Measurements from ENCODE around the gene FAM72C. TPM values are rescaled to one million over a fixed set of nuclear protein-coding genes. Genes with fewer than 3 reads are reported as not detected.
"Not testable (repeated sequence)": the region's sequence is repeated elsewhere in the genome, so short reads cannot be mapped to it uniquely, and the experiment has no call there.

FAM72C gene
- total RNA-seq (1 to 10 TPM; 4.1 to 5.3 TPM), polyA plus RNA-seq (not detected)

DNA sequence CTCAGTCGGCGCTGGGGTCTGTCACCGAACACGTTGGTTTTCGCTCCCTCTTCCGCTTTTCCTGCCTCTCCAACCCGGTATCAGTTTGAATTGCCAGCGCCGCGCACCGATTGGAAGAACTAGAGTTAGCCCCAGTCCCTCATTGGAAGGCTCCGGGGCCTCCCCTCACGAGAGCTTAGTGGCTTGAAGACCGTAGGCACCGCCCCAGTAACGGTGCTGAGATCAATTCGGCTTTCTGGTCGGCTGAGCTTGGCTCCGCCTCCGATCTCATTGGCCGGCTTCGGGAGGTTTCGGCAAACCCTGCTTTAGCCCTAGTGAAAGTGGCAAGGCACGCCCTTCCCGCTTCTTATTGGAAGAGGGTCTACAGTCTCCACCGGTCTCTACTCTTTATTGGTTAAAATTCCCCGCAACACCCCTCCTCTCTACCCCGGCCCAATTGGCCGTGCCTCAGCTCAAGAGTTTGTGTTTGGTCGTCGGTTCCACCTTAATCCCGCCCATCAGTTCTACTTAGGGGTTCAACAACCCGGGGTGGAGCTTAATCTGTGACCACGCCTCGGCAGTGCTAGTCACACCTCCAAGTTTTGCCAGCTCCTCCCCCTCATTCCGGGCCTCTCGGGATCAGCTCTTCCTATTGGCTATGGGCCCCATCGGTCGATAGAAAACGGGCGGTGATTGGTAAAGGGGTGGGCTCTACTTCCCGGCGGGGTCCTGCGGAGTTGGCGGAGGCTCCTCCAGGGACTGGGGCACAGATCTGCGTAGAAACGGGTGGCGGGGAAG, at the start of gene FAM72C:
FAM72C (minus strand) TSS at position 63 of the 777 bp plus-strand sequence. CDS start 845 bp downstream, outside the sequence.
- H3K27ac Mint-ChIP-seq; H3K4me1 ChIP-seq (ENCODE audit: insufficient read depth, low read length); H3K36me3 ChIP-seq (ENCODE audit: insufficient read depth, low read length); H3K27me3 ChIP-seq (ENCODE audit: insufficient read depth, low read length, poor library complexity, severe bottlenecking); H3K9me3 ChIP-seq (ENCODE audit: low read length); H3K4me1 Mint-ChIP-seq; H3K27ac ChIP-seq (ENCODE audit: low read depth, low read length); DNase-seq; POLR2A ChIA-PET; H3K4me3 ChIP-seq (ENCODE audit: low read length); H3K4me3 Mint-ChIP-seq; H3K27me3 Mint-ChIP-seq; CTCF ChIA-PET; H3K36me3 Mint-ChIP-seq; H3K9me3 Mint-ChIP-seq: not testable (repeated sequence)

DNA sequence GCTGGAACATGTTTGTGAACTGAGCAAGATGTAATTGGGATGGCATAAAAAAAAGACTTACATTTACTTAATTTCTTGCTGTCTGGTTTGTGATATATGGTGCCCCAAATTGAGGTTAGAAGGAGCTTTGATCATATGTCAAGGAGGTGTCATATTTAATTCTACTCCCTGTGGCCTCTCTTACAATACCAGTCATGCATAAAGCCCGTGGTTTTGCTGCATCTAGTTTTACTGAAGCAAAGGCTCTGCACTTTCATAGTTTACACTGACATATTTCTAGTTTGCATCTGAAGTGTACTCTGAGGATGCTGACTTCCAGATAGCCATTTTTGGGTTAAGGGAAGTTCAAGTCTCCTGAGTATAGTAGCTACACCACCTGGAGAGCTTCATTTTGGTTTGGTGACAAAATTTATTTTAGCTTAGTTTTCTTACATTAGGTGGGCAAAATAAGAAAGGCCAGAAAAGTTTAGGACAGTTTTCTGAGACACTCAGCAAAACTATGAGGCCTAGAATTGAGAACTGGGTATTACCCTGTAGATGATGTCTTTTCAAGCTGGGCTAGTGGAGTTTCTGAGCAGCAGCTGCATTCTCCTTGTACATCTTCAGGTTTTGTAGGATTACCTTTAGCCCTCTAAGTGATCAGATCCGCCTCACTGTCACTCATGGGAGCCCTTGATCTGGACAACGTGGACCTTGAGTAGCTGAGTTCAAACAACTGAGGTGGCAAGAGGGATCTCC, 48.4 kb upstream of the FAM72C start:
- not testable (repeated sequence) for H3K9me3 Mint-ChIP-seq

DNA sequence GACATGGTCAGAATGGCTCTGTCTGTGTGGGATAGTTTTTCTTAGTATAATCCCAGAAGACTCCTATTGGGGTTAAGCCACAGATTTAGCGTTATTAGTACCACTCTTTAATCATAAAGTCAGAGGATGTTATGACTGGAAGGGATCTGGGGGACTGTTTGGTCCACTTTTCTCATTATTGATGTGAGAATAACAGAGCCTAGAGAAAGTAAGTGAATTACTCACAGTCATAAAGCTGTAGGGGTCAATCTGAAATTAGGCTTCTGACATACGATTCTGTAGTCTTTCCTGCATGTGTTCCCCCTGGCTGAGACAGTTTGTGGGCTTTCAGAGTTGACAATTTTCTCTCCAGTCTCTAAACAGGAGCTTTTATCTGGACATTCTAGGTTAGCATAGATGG, 47.3 kb upstream of the FAM72C start:
- POLR2A ChIA-PET; H3K9me3 Mint-ChIP-seq; H3K36me3 Mint-ChIP-seq; H3K27ac ChIP-seq (ENCODE audit: low read depth, low read length); H3K4me1 ChIP-seq (ENCODE audit: insufficient read depth, low read length); H3K4me3 ChIP-seq (ENCODE audit: low read length); H3K27me3 Mint-ChIP-seq; CTCF ChIA-PET; H3K9me3 ChIP-seq (ENCODE audit: low read length); H3K27ac Mint-ChIP-seq; H3K27me3 ChIP-seq (ENCODE audit: insufficient read depth, low read length, poor library complexity, severe bottlenecking); H3K4me1 Mint-ChIP-seq; H3K36me3 ChIP-seq (ENCODE audit: insufficient read depth, low read length); DNase-seq; H3K4me3 Mint-ChIP-seq: not testable (repeated sequence)

More for the DNA sequence above, 48.4 kb upstream of the FAM72C start:
- H3K36me3 ChIP-seq (ENCODE audit: insufficient read depth, low read length); POLR2A ChIA-PET; H3K27ac Mint-ChIP-seq; H3K4me1 Mint-ChIP-seq; DNase-seq; H3K9me3 ChIP-seq (ENCODE audit: low read length); H3K27me3 Mint-ChIP-seq; H3K36me3 Mint-ChIP-seq; CTCF ChIA-PET; H3K27me3 ChIP-seq (ENCODE audit: insufficient read depth, low read length, poor library complexity, severe bottlenecking); H3K4me3 ChIP-seq (ENCODE audit: low read length); H3K4me3 Mint-ChIP-seq; H3K27ac ChIP-seq (ENCODE audit: low read depth, low read length); H3K4me1 ChIP-seq (ENCODE audit: insufficient read depth, low read length): not testable (repeated sequence)

DNA sequence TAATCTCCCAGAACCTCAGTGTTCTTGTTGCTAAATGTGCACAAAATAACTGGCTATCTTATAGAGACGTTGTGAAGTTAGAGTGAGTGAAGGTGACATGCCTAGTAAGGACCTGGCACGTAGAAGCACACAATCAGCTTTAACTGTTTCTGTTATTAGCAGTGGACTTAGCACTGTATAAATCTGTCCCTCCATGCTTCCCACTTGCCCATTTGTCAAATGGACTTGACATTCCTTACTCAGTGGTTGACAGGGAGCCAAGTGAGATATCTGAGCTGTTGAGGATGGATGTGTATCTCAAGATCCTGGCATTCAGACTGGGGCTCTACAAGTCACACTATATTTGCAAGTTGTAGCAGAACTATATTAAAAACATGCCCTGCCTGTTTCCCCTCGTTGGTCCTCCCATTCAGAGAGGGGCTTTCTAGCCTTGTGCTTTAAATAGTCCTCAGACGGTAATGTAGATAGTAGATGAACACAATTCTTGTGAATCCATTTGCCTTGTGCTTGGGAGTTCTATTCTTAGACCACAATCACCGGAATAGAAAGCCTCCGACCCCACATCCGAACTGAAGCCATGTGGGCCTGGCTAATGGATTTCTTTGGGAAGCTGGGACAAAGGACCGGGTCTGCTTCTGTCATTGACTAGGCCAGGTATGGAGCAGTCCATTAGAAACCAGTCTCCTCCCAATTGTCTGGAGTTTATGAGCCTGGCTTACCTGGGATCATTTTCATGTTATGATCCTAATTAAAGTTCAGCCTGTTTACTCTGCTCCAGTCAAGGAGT, 43.6 kb upstream of the FAM72C start:
- H3K27ac Mint-ChIP-seq; H3K9me3 Mint-ChIP-seq; H3K9me3 ChIP-seq (ENCODE audit: low read length); H3K4me3 Mint-ChIP-seq; H3K27ac ChIP-seq (ENCODE audit: low read depth, low read length); H3K4me1 Mint-ChIP-seq; H3K36me3 ChIP-seq (ENCODE audit: insufficient read depth, low read length); H3K27me3 ChIP-seq (ENCODE audit: insufficient read depth, low read length, poor library complexity, severe bottlenecking); H3K4me3 ChIP-seq (ENCODE audit: low read length); H3K4me1 ChIP-seq (ENCODE audit: insufficient read depth, low read length); H3K27me3 Mint-ChIP-seq; POLR2A ChIA-PET; CTCF ChIA-PET; DNase-seq; H3K36me3 Mint-ChIP-seq: not testable (repeated sequence)

DNA sequence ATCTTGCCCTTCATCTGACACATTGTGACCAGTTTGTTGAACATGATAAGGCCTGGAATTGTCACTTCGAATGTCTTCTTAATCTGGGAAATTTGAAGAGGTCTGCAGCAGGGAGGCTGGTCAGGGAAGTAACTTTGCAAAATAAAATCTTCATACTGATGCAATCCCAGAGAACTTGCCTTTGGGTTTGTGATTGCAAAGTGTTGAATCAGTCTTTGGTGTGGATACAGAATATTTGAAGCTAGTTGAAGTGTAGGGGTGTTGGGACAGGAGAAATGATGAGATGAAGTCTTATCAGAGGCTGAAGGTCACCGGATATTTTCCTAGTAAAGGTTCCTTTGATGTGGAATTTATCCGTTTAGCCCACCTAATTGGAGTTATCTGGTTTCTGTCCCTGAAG, 42.7 kb upstream of the FAM72C start:
- H3K27me3 Mint-ChIP-seq; H3K27me3 ChIP-seq (ENCODE audit: insufficient read depth, low read length, poor library complexity, severe bottlenecking); H3K36me3 Mint-ChIP-seq; DNase-seq; H3K4me1 Mint-ChIP-seq; H3K27ac Mint-ChIP-seq; H3K36me3 ChIP-seq (ENCODE audit: insufficient read depth, low read length); H3K27ac ChIP-seq (ENCODE audit: low read depth, low read length); H3K4me1 ChIP-seq (ENCODE audit: insufficient read depth, low read length); H3K4me3 Mint-ChIP-seq; POLR2A ChIA-PET; CTCF ChIA-PET; H3K9me3 Mint-ChIP-seq; H3K4me3 ChIP-seq (ENCODE audit: low read length); H3K9me3 ChIP-seq (ENCODE audit: low read length): not testable (repeated sequence)

DNA sequence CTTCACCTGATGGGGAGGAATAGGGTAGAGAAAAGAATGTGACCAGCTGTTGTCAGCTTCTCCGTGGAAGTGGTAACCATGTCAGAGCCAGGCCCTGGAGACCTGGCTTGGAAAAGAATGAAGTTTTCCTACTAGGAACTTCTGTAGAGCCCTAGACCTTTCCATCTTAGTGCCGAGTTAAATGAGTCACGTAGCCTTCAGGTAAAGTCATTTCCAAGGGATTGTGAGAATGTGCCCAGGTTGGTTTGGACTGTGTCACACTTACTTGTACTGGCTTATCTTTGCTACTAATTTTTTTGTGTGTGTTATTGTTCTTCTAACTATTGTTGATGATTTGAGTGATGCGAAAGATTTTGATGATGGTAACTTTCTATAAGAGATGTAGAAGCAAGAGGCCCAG, 42.3 kb upstream of the FAM72C start:
- H3K4me1 ChIP-seq (ENCODE audit: insufficient read depth, low read length); H3K9me3 Mint-ChIP-seq; H3K27me3 Mint-ChIP-seq; H3K27ac Mint-ChIP-seq; CTCF ChIA-PET; H3K4me3 Mint-ChIP-seq; H3K36me3 ChIP-seq (ENCODE audit: insufficient read depth, low read length); DNase-seq; H3K9me3 ChIP-seq (ENCODE audit: low read length); H3K27me3 ChIP-seq (ENCODE audit: insufficient read depth, low read length, poor library complexity, severe bottlenecking); H3K36me3 Mint-ChIP-seq; H3K27ac ChIP-seq (ENCODE audit: low read depth, low read length); H3K4me1 Mint-ChIP-seq; H3K4me3 ChIP-seq (ENCODE audit: low read length); POLR2A ChIA-PET: not testable (repeated sequence)

DNA sequence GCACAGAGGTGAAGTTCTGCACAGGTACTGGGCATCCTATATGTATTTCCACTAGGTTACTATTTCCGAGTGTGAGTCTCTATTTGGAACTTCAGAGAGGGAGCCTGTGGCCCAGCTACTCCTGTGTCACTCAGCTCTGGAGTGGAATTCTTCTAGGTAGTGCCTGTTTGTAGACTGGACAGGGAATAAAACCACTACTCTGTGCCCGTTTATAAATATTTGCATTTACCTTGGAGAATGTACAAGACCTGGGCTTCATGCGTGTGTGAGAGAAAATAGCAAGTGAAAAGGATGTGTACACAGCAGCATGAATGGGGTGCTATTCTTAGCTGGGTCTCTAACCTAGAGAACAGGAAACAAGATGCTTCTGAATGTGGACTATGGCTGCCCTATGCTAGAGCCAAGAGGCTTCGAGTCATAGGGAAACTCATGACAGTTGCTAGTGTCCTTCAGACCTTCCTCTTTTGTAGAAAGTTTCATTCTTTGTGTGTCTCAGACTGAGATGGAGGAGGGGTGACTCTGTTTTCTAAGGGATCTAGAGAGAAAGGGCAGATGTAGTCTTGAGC, 40.5 kb upstream of the FAM72C start:
- H3K27me3 ChIP-seq (ENCODE audit: insufficient read depth, low read length, poor library complexity, severe bottlenecking); H3K27ac Mint-ChIP-seq; POLR2A ChIA-PET; H3K4me3 Mint-ChIP-seq; H3K27me3 Mint-ChIP-seq; H3K27ac ChIP-seq (ENCODE audit: low read depth, low read length); H3K36me3 ChIP-seq (ENCODE audit: insufficient read depth, low read length); H3K4me3 ChIP-seq (ENCODE audit: low read length); H3K4me1 ChIP-seq (ENCODE audit: insufficient read depth, low read length); DNase-seq; H3K9me3 ChIP-seq (ENCODE audit: low read length); H3K36me3 Mint-ChIP-seq; H3K9me3 Mint-ChIP-seq; H3K4me1 Mint-ChIP-seq; CTCF ChIA-PET: not testable (repeated sequence)

DNA sequence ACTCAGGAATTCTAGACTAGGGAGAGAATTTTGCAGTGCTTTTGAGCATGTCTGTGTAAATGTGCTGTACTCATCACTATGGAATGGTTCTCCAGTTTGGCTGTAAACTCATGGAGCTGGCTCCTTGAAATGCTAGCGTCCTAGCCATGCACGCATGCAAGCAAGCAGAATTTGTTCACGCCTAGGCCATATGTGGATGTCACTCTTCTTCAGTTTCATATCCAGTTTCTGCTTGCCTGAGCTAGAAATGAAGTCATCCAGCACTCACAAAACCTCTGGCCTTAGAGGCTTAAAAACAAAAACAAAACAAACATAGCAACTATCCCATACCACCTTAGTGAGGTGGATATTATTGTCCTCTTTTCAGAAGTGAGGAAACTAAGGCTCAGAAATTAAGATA, 37.6 kb upstream of the FAM72C start:
- H3K9me3 Mint-ChIP-seq; H3K27me3 Mint-ChIP-seq; H3K9me3 ChIP-seq (ENCODE audit: low read length); DNase-seq; H3K36me3 ChIP-seq (ENCODE audit: insufficient read depth, low read length); CTCF ChIA-PET; H3K27me3 ChIP-seq (ENCODE audit: insufficient read depth, low read length, poor library complexity, severe bottlenecking); H3K36me3 Mint-ChIP-seq; POLR2A ChIA-PET; H3K27ac Mint-ChIP-seq; H3K4me1 ChIP-seq (ENCODE audit: insufficient read depth, low read length); H3K4me3 Mint-ChIP-seq; H3K27ac ChIP-seq (ENCODE audit: low read depth, low read length); H3K4me3 ChIP-seq (ENCODE audit: low read length); H3K4me1 Mint-ChIP-seq: not testable (repeated sequence)
